ENCODE results near the gene MACROD2.
A peak's percentile ranks its signal among the peaks of the same experiment; 100 is the strongest.

Gene MACROD2

GRCh38 chr20:15047601-15048000, 1052.3 kb downstream of the MACROD2 start:
- H3K4me3 ChIP-seq (ENCODE audit: low read depth, low read length) = no peak overlapping the region
- no peak for DNase-seq (ENCODE audit: low read depth)
- no peak for TF ChIP-seq CTCF (IDR thresholded peaks at IDR 0.05; ENCODE audit: insufficient read depth, low read depth, low read length, missing control alignments)

- DNase-seq (ENCODE audit: low read depth) = no peak
- H3K4me3 ChIP-seq (ENCODE audit: low read depth, low read length) = no peak overlapping the region
- TF ChIP-seq CTCF (IDR thresholded peaks at IDR 0.05; ENCODE audit: insufficient read depth, low read depth, low read length, missing control alignments) = no peak
Observed at GRCh38 chr20:15056246-15056645, 1060.9 kb downstream of the MACROD2 start.

- no peak overlapping the region for H3K4me3 ChIP-seq (ENCODE audit: low read depth, low read length)
- TF ChIP-seq CTCF (IDR thresholded peaks at IDR 0.05; ENCODE audit: insufficient read depth, low read depth, low read length, missing control alignments) = no peak
- no peak for DNase-seq (ENCODE audit: low read depth)
Observed at GRCh38 chr20:15058841-15059240, 1063.5 kb downstream of the MACROD2 start.

- no peak overlapping the region for H3K4me3 ChIP-seq (ENCODE audit: low read depth, low read length)
- no peak for TF ChIP-seq CTCF (IDR thresholded peaks at IDR 0.05; ENCODE audit: insufficient read depth, low read depth, low read length, missing control alignments)
- DNase-seq (ENCODE audit: low read depth) = no peak
Observed at GRCh38 chr20:15059438-15059837, 1064.1 kb downstream of the MACROD2 start.

- no peak for TF ChIP-seq CTCF (IDR thresholded peaks at IDR 0.05; ENCODE audit: insufficient read depth, low read depth, low read length, missing control alignments)
- no peak overlapping the region for H3K4me3 ChIP-seq (ENCODE audit: low read depth, low read length)
- DNase-seq (ENCODE audit: low read depth) = peak; percentile 18
Observed at GRCh38 chr20:15060265-15061060, 1065.1 kb downstream of the MACROD2 start.

- H3K4me3 ChIP-seq (ENCODE audit: low read depth, low read length) = no peak overlapping the region
- no peak for DNase-seq (ENCODE audit: low read depth)
- TF ChIP-seq CTCF (IDR thresholded peaks at IDR 0.05; ENCODE audit: insufficient read depth, low read depth, low read length, missing control alignments) = no peak
Observed at GRCh38 chr20:15061061-15061430, 1065.7 kb downstream of the MACROD2 start.

GRCh38 chr20:15061955-15062354, 1066.6 kb downstream of the MACROD2 start:
- DNase-seq (ENCODE audit: low read depth) = no peak
- no peak for TF ChIP-seq CTCF (IDR thresholded peaks at IDR 0.05; ENCODE audit: insufficient read depth, low read depth, low read length, missing control alignments)
- no peak overlapping the region for H3K4me3 ChIP-seq (ENCODE audit: low read depth, low read length)
